KOPT-K1 (cell line): Measurements from ENCODE around the gene SPTBN5.

Experiments used
- H3K27ac ChIP-seq: fragments of 200-600 bp; sonication (generic); 2 replicates; pipeline ENCODE4 v1.5.1; 2016; ENCODE audit warnings: antibody characterized with exemption, mild to moderate bottlenecking, low read depth, low read length; ENCODE audit not compliant: poor library complexity, severe bottlenecking
- H3K36me3 ChIP-seq: fragments of 200-600 bp; sonication (generic); 2 replicates; pipeline ENCODE4 v1.5.1; 2017; ENCODE audit warnings: antibody characterized with exemption, mild to moderate bottlenecking, low read length, moderate library complexity; ENCODE audit not compliant: insufficient read depth
- H3K9me3 ChIP-seq: fragments of 200-600 bp; sonication (generic); 2 replicates; pipeline ENCODE4 v1.5.1; 2017; ENCODE audit warnings: antibody characterized with exemption, low read length, mild to moderate bottlenecking; ENCODE audit not compliant: insufficient read depth, poor library complexity, severe bottlenecking

SPTBN5 gene

GRCh38 chr15:41860049-41860828 is 33.6 kb downstream of the SPTBN5 start:
- Histone ChIP-seq H3K27ac (no peak overlapping the region), H3K9me3 (no peaks in the 10 kb centered on the region), H3K36me3 (no peaks in the 10 kb centered on the region)

GRCh38 chr15:41858756-41859155 is 35.1 kb downstream of the SPTBN5 start:
- H3K9me3 ChIP-seq: no peaks in the 10 kb centered on the region
- H3K27ac ChIP-seq: no peak overlapping the region

GRCh38 chr15:41857316-41857715 is 36.5 kb downstream of the SPTBN5 start:
- Histone ChIP-seq H3K36me3 (no peaks in the 10 kb centered on the region), H3K9me3 (no peaks in the 10 kb centered on the region), H3K27ac (no peak overlapping the region)

More at GRCh38 chr15:41858756-41859155, 35.1 kb downstream of the SPTBN5 start:
- no peaks in the 10 kb centered on the region for H3K36me3 ChIP-seq

- H3K27ac ChIP-seq: no peak overlapping the region
- H3K9me3 ChIP-seq: no peaks in the 10 kb centered on the region
- no peaks in the 10 kb centered on the region for H3K36me3 ChIP-seq
Measured at GRCh38 chr15:41856716-41857115, 37.1 kb downstream of the SPTBN5 start.

- H3K36me3 ChIP-seq: no peaks in the 10 kb centered on the region
- no peaks in the 10 kb centered on the region for H3K9me3 ChIP-seq
- no peak overlapping the region for H3K27ac ChIP-seq
Measured at GRCh38 chr15:41856262-41856661, 37.6 kb downstream of the SPTBN5 start.

- H3K36me3 ChIP-seq: no peaks in the 10 kb centered on the region
- no peak overlapping the region for H3K27ac ChIP-seq
- H3K9me3 ChIP-seq: no peaks in the 10 kb centered on the region
Measured at GRCh38 chr15:41855261-41855961, 38.4 kb downstream of the SPTBN5 start.

- Histone ChIP-seq H3K36me3 (no peaks in the 10 kb centered on the region), H3K27ac (no peak overlapping the region)
Measured at GRCh38 chr15:41854443-41854842, 39.4 kb downstream of the SPTBN5 start.

GRCh38 chr15:41853831-41854230 is 40.0 kb downstream of the SPTBN5 start:
- H3K27ac ChIP-seq: no peak overlapping the region
- no peaks in the 10 kb centered on the region for H3K9me3 ChIP-seq
- H3K36me3 ChIP-seq: no peaks in the 10 kb centered on the region

More at GRCh38 chr15:41854443-41854842, 39.4 kb downstream of the SPTBN5 start:
- H3K9me3 ChIP-seq: no peaks in the 10 kb centered on the region

- H3K27ac ChIP-seq: no peak overlapping the region
- no peaks in the 10 kb centered on the region for H3K9me3 ChIP-seq
- H3K36me3 ChIP-seq: no peaks in the 10 kb centered on the region
Measured at GRCh38 chr15:41852736-41853590, 40.9 kb downstream of the SPTBN5 start.

GRCh38 chr15:41851755-41852370 is 42.0 kb downstream of the SPTBN5 start:
- Histone ChIP-seq H3K9me3 (no peaks in the 10 kb centered on the region), H3K36me3 (peaks cover 6% of the 10 kb centered on the region; the same call in 1 of the 2 replicates), H3K27ac (no peak overlapping the region)

- Histone ChIP-seq H3K9me3 (no peaks in the 10 kb centered on the region), H3K27ac (no peak overlapping the region), H3K36me3 (peaks cover 6% of the 10 kb centered on the region; the same call in 1 of the 2 replicates)
Measured at GRCh38 chr15:41851167-41851523, 42.7 kb downstream of the SPTBN5 start.

- H3K36me3 ChIP-seq: peaks cover 6% of the 10 kb centered on the region; the same call in 1 of the 2 replicates
- H3K9me3 ChIP-seq: no peaks in the 10 kb centered on the region
- no peak overlapping the region for H3K27ac ChIP-seq
Measured at GRCh38 chr15:41850482-41851166, 43.2 kb downstream of the SPTBN5 start.

- Histone ChIP-seq H3K27ac (no peak overlapping the region), H3K9me3 (no peaks in the 10 kb centered on the region), H3K36me3 (peaks cover 6% of the 10 kb centered on the region; the same call in 1 of the 2 replicates)
Measured at GRCh38 chr15:41849861-41850260, 44.0 kb downstream of the SPTBN5 start.

- Histone ChIP-seq H3K27ac (no peak overlapping the region), H3K36me3 (peaks cover 6% of the 10 kb centered on the region; the same call in 1 of the 2 replicates), H3K9me3 (no peaks in the 10 kb centered on the region)
Measured at GRCh38 chr15:41849204-41849603, 44.6 kb downstream of the SPTBN5 start.
